ENCODE measurements around the gene MGAT4C. TPM values are rescaled to one million over a fixed set of nuclear protein-coding genes. Genes with fewer than 3 reads are reported as not detected.

MGAT4C gene
- total RNA-seq, 2 donors from 2014 or later, result 0.11 to 1.8 TPM

GRCh38 chr12:86241600-86241999, 14.6 kb downstream of the MGAT4C start:
- Histone ChIP-seq H3K9ac (ENCODE audit: extremely low read depth, low read length, poor library complexity, severe bottlenecking) (no peak overlapping the region), H3K27ac (ENCODE audit: low read depth, low read length) (no peak overlapping the region), H3K9me3 (ENCODE audit: control insufficient read depth, low read length) (no peaks in the 10 kb centered on the region), H3K36me3 (ENCODE audit: control insufficient read depth, insufficient read depth, low read length) (no peaks in the 10 kb centered on the region), H3K27me3 (ENCODE audit: control insufficient read depth, insufficient read depth, low read length, poor library complexity, severe bottlenecking) (no peaks in the 10 kb centered on the region), H3K4me3 (ENCODE audit: low read length) (no peak overlapping the region), H3K4me1 (ENCODE audit: control insufficient read depth, insufficient read depth, low read length) (no peaks in the 10 kb centered on the region)
- WGBS, 2 experiments (ENCODE audit: insufficient coverage in 1 of 2, insufficient read length in 1 of 2), result 94% methylated on average over 2 of the region's 2 CpGs
- H3K27ac Mint-ChIP-seq, result no peak overlapping the region
- H3K9me3 Mint-ChIP-seq, result no peaks in the 10 kb centered on the region
- DNase-seq, result no peak
- H3K4me1 Mint-ChIP-seq, result no peaks in the 10 kb centered on the region
- no peak for TF ChIP-seq CTCF (conservative IDR thresholded peaks at IDR 0.05)
- H3K4me3 Mint-ChIP-seq, result no peak overlapping the region
- H3K27me3 Mint-ChIP-seq (ENCODE audit: insufficient read depth), result no peaks in the 10 kb centered on the region
- H3K36me3 Mint-ChIP-seq (ENCODE audit: low read depth), result no peaks in the 10 kb centered on the region

- Mint-ChIP-seq H3K9me3 (no peaks in the 10 kb centered on the region), H3K4me1 (peaks cover 25% of the 10 kb centered on the region), H3K4me3 (no peak overlapping the region), H3K27me3 (ENCODE audit: insufficient read depth) (no peaks in the 10 kb centered on the region), H3K27ac (no peak overlapping the region), H3K36me3 (ENCODE audit: low read depth) (no peaks in the 10 kb centered on the region)
- DNase-seq, result no peak
- no peak overlapping the region for H3K27ac ChIP-seq (ENCODE audit: low read depth, low read length)
- peaks cover 7% of the 10 kb centered on the region for H3K4me1 ChIP-seq (ENCODE audit: control insufficient read depth, insufficient read depth, low read length)
- 86 to 93% methylated on average over 2 of the region's 2 CpGs for WGBS, 2 experiments (ENCODE audit: insufficient coverage in 1 of 2, insufficient read length in 1 of 2)
- no peaks in the 10 kb centered on the region for H3K9me3 ChIP-seq (ENCODE audit: control insufficient read depth, low read length)
- no peak for TF ChIP-seq CTCF (conservative IDR thresholded peaks at IDR 0.05)
- no peak overlapping the region for H3K9ac ChIP-seq (ENCODE audit: extremely low read depth, low read length, poor library complexity, severe bottlenecking)
- no peak overlapping the region for H3K4me3 ChIP-seq (ENCODE audit: low read length)
- H3K27me3 ChIP-seq (ENCODE audit: control insufficient read depth, insufficient read depth, low read length, poor library complexity, severe bottlenecking), result no peaks in the 10 kb centered on the region
- H3K36me3 ChIP-seq (ENCODE audit: control insufficient read depth, insufficient read depth, low read length), result no peaks in the 10 kb centered on the region
Observed at GRCh38 chr12:86234316-86234855, 21.8 kb downstream of the MGAT4C start.

- no peak overlapping the region for H3K27ac ChIP-seq (ENCODE audit: low read depth, low read length)
- H3K36me3 ChIP-seq (ENCODE audit: control insufficient read depth, insufficient read depth, low read length), result no peaks in the 10 kb centered on the region
- Mint-ChIP-seq H3K9me3 (no peaks in the 10 kb centered on the region), H3K27ac (no peak overlapping the region), H3K4me1 (peaks cover 29% of the 10 kb centered on the region), H3K4me3 (no peak overlapping the region), H3K36me3 (ENCODE audit: low read depth) (no peaks in the 10 kb centered on the region), H3K27me3 (ENCODE audit: insufficient read depth) (no peaks in the 10 kb centered on the region)
- no peaks in the 10 kb centered on the region for H3K27me3 ChIP-seq (ENCODE audit: control insufficient read depth, insufficient read depth, low read length, poor library complexity, severe bottlenecking)
- peaks cover 7% of the 10 kb centered on the region for H3K4me1 ChIP-seq (ENCODE audit: control insufficient read depth, insufficient read depth, low read length)
- H3K9me3 ChIP-seq (ENCODE audit: control insufficient read depth, low read length), result no peaks in the 10 kb centered on the region
- no peak overlapping the region for H3K9ac ChIP-seq (ENCODE audit: extremely low read depth, low read length, poor library complexity, severe bottlenecking)
- H3K4me3 ChIP-seq (ENCODE audit: low read length), result no peak overlapping the region
- WGBS, 2 experiments (ENCODE audit: insufficient coverage in 1 of 2, insufficient read length in 1 of 2), result 87 to 100% methylated on average over 1 to 2 of the region's 2 CpGs
- DNase-seq, result no peak
- TF ChIP-seq CTCF (conservative IDR thresholded peaks at IDR 0.05), result no peak
Observed at GRCh38 chr12:86233126-86233525, 23.1 kb downstream of the MGAT4C start.
